ENCODE results near the gene GGT1.
"Not testable (repeated sequence)": the region's sequence is repeated elsewhere in the genome, so short reads cannot be mapped to it uniquely, and the experiment has no call there.

Gene GGT1

GRCh38 chr22:24601217-24602104 is 1.5 kb upstream of the GGT1 start:
- Histone ChIP-seq H3K4me1 (ENCODE audit: insufficient read depth, low read length) (peaks cover 9% of the 10 kb centered on the region; the same call in 1 of the 2 replicates), H3K9ac (ENCODE audit: low read depth, low read length) (no peak overlapping the region), H3K36me3 (ENCODE audit: insufficient read depth, low read length) (no peaks in the 10 kb centered on the region)

DNA sequence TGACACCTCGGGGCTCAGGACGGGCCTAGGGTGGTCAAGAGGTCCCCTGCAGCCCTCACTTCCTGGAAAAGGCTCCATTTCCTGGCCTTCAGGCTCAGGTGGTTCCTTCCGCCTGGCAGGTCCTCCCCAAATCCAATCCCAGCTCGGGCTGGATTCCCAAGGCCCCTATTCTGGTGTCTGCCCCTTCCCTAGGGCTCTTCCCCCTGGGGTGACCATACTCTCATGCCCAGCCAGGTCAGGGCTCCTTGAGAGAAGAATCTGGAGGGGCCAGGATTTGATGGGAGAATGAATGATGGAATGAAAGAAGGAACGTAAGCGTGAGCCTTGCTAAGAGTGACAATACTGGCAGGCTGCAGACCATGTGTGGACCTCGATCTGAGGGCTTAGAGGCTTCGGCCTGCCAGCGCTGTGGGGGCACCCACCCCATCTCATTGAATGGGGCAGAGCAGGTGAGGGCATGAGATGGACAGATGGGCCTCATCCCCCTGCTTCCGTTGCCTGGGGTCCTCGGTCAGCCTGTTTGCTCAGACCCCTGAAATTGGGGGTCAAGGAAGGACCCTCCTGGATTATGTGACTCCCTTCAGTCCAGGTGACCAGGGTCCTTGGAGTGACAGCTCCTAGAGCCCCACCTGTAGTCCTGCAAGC is 766 bp upstream of the GGT1 start:
- H3K4me1 ChIP-seq (ENCODE audit: insufficient read depth, low read length); H3K9me3 ChIP-seq (ENCODE audit: control insufficient read depth, insufficient read depth, low read length); H3K9ac ChIP-seq (ENCODE audit: low read depth, low read length); H3K36me3 ChIP-seq (ENCODE audit: insufficient read depth, low read length): not testable (repeated sequence)

More at GRCh38 chr22:24601217-24602104, 1.5 kb upstream of the GGT1 start:
- H3K9me3 ChIP-seq (ENCODE audit: control insufficient read depth, insufficient read depth, low read length): no peaks in the 10 kb centered on the region

- not testable (repeated sequence) for H3K36me3 ChIP-seq (ENCODE audit: insufficient read depth, low read length); H3K9me3 ChIP-seq (ENCODE audit: control insufficient read depth, insufficient read depth, low read length); H3K4me1 ChIP-seq (ENCODE audit: insufficient read depth, low read length)
- H3K9ac ChIP-seq (ENCODE audit: low read depth, low read length): peak overlapping the region; percentile 24; the same call in 1 of the 2 replicates
Measured at GRCh38 chr22:24603770-24604629, 1.0 kb downstream of the GGT1 start.

DNA sequence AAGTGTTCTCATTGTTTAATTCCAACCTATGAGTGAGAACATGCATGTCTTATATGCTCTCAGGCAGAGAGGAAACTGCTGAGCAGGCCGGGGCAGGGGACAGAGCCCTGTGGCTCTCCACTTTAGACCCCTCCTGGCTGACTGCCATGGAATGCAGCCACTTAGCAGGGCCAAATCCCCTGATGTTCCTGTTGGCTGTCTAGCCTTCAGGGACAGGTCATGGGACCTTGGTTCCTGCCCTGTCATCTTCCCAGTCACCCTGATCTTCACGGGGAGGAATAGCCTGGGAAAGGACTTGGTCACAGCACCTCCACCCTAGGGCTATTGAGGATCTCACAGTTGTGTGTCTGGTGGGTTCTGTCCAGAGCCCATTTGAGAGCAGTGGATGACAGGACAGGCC is 3.3 kb downstream of the GGT1 start:
- not testable (repeated sequence) for H3K36me3 ChIP-seq (ENCODE audit: insufficient read depth, low read length); H3K9ac ChIP-seq (ENCODE audit: low read depth, low read length); H3K4me1 ChIP-seq (ENCODE audit: insufficient read depth, low read length); H3K9me3 ChIP-seq (ENCODE audit: control insufficient read depth, insufficient read depth, low read length)

GRCh38 chr22:24607429-24607983 is 4.5 kb downstream of the GGT1 start:
- not testable (repeated sequence) for H3K9ac ChIP-seq (ENCODE audit: low read depth, low read length)

GRCh38 chr22:24608327-24608726 is 5.3 kb downstream of the GGT1 start:
- not testable (repeated sequence) for H3K9me3 ChIP-seq (ENCODE audit: control insufficient read depth, insufficient read depth, low read length); H3K9ac ChIP-seq (ENCODE audit: low read depth, low read length); H3K4me1 ChIP-seq (ENCODE audit: insufficient read depth, low read length); H3K36me3 ChIP-seq (ENCODE audit: insufficient read depth, low read length)

More at GRCh38 chr22:24607429-24607983, 4.5 kb downstream of the GGT1 start:
- not testable (repeated sequence) for H3K4me1 ChIP-seq (ENCODE audit: insufficient read depth, low read length); H3K9me3 ChIP-seq (ENCODE audit: control insufficient read depth, insufficient read depth, low read length); H3K36me3 ChIP-seq (ENCODE audit: insufficient read depth, low read length)

DNA sequence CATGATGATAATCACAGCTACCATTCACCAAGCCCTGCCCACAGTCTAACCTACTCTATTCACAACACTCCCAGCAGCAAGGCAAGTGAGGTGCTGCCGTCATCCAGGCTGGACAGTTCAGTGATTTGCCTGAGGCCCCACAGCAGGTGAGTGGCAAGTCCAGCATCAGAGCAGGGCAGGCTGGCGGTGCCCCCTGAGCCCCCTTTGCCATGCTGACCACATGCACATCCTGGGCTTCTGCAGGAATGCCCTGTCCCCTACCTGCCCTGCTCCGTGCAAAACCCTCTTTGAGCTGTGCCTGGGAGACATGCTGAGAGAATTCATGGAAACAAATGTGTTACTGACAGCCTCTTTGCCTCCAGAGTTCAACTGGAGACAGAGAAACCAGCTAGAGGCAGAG is 6.9 kb downstream of the GGT1 start:
- H3K36me3 ChIP-seq (ENCODE audit: insufficient read depth, low read length); H3K4me1 ChIP-seq (ENCODE audit: insufficient read depth, low read length); H3K9ac ChIP-seq (ENCODE audit: low read depth, low read length); H3K9me3 ChIP-seq (ENCODE audit: control insufficient read depth, insufficient read depth, low read length): not testable (repeated sequence)

GRCh38 chr22:24614794-24615193 is 11.8 kb downstream of the GGT1 start:
- H3K9ac ChIP-seq (ENCODE audit: low read depth, low read length): peak overlapping the region; percentile 42; the same call in 1 of the 2 replicates
- H3K9me3 ChIP-seq (ENCODE audit: control insufficient read depth, insufficient read depth, low read length); H3K36me3 ChIP-seq (ENCODE audit: insufficient read depth, low read length); H3K4me1 ChIP-seq (ENCODE audit: insufficient read depth, low read length): not testable (repeated sequence)

DNA sequence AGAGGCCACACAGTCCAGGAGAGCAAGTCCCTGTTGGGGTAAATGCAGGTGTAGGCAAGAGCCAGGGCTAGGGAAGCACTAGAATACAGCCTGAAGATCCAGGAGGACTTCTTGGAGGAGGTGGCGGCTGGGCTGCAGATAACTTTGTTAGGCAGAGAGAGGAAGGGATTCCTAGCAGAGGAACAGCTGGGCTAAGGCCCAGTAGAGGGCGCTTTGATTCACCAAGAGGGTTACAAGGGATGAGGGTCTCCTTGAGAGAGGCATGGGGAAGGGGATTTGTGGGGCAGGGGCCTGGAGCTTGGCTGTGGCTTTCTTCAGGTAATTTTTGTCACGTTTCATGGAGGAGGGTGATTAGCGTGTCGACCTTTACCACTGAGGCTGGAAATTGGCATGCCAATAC is 18.3 kb downstream of the GGT1 start:
- H3K9ac ChIP-seq (ENCODE audit: low read depth, low read length); H3K4me1 ChIP-seq (ENCODE audit: insufficient read depth, low read length); H3K9me3 ChIP-seq (ENCODE audit: control insufficient read depth, insufficient read depth, low read length); H3K36me3 ChIP-seq (ENCODE audit: insufficient read depth, low read length): not testable (repeated sequence)

GRCh38 chr22:24622596-24622995 is 19.6 kb downstream of the GGT1 start:
- not testable (repeated sequence) for H3K4me1 ChIP-seq (ENCODE audit: insufficient read depth, low read length); H3K9me3 ChIP-seq (ENCODE audit: control insufficient read depth, insufficient read depth, low read length); H3K9ac ChIP-seq (ENCODE audit: low read depth, low read length); H3K36me3 ChIP-seq (ENCODE audit: insufficient read depth, low read length)

DNA sequence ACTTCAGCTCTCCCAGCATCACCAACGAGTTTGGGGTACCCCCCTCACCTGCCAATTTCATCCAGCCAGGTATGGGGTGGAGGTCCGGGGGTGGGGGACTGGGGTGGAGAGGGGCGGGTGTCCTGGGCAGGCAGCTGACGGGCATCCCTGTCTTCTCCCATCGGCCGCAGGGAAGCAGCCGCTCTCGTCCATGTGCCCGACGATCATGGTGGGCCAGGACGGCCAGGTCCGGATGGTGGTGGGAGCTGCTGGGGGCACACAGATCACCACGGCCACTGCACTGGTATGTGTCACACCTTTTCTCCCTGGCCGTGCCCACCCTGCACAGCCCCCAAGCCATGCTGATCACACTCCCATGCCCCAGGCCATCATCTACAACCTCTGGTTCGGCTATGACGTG is 24.9 kb downstream of the GGT1 start:
- H3K4me1 ChIP-seq (ENCODE audit: insufficient read depth, low read length); H3K36me3 ChIP-seq (ENCODE audit: insufficient read depth, low read length); H3K9ac ChIP-seq (ENCODE audit: low read depth, low read length); H3K9me3 ChIP-seq (ENCODE audit: control insufficient read depth, insufficient read depth, low read length): not testable (repeated sequence)

GRCh38 chr22:24629069-24629468 is 26.1 kb downstream of the GGT1 start:
- H3K36me3 ChIP-seq (ENCODE audit: insufficient read depth, low read length); H3K9ac ChIP-seq (ENCODE audit: low read depth, low read length); H3K4me1 ChIP-seq (ENCODE audit: insufficient read depth, low read length); H3K9me3 ChIP-seq (ENCODE audit: control insufficient read depth, insufficient read depth, low read length): not testable (repeated sequence)

GRCh38 chr22:24630812-24631427 is 27.9 kb downstream of the GGT1 start:
- peaks cover 13% of the 10 kb centered on the region; the same call in 1 of the 2 replicates for H3K4me1 ChIP-seq (ENCODE audit: insufficient read depth, low read length)
- H3K9ac ChIP-seq (ENCODE audit: low read depth, low read length); H3K36me3 ChIP-seq (ENCODE audit: insufficient read depth, low read length); H3K9me3 ChIP-seq (ENCODE audit: control insufficient read depth, insufficient read depth, low read length): not testable (repeated sequence)

Data from ES-I3 (cell line).